SK-N-MC (cell line): Measurements from ENCODE around the gene WDFY1.

Experiments
- EZH2 ChIP-seq: fragments of 200-600 bp; sonication (generic); IDR thresholded peaks from one replicate; pipeline ENCODE4 v1.6.1; 2017; ENCODE audit warnings: antibody characterized with exemption
- POLR2AphosphoS5 ChIP-seq: IDR thresholded peaks from 2 replicates; pipeline ENCODE4 v1.6.1; 2012; ENCODE audit warnings: mild to moderate bottlenecking, low read depth, low read length, borderline replicate concordance

GRCh38 chr2:223976635-223977226, 31.6 kb upstream of the WDFY1 start:
- TF ChIP-seq POLR2AphosphoS5, result no peak
- no peak for TF ChIP-seq EZH2
